ENCODE data around the gene IFT122.

Gene IFT122

DNA sequence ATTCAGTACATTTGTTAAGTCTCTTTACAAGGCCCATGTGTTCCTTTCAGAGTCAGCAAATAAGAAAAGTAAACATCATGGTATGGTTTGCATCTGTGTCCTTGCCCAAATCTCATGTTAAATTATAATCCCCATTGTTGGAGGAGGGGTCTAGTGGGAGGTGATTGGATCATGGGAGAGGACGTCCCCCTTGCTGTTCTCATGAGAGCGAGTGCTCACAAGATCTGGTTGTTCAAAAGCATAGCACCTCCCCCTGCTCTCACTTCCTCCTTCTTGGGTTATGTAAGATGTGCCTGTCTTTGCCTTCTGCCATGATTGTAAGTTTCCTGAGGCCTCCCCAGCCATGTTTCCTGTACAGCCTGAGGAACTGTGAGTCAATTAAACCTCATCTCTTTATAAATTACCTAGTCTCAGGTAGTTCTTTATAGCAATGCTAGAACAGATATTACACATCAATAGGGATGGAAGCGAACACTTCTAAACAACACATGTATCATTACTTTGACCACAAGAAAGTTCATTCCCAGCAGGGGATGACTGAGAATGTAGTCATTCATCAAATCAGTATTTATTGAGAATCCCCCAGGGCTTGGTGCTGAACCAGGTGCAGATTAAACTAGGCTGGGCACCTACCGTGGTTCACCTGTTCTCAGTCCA lies 15.7 kb upstream of the IFT122 start:
- no peak for DNase-seq (ENCODE audit: low read depth, low spot score)
- in situ Hi-C loops (cut with HindIII; ENCODE audit: low sequenced_read_pairs) = no loop called here
- TF ChIP-seq, protein P1, sequence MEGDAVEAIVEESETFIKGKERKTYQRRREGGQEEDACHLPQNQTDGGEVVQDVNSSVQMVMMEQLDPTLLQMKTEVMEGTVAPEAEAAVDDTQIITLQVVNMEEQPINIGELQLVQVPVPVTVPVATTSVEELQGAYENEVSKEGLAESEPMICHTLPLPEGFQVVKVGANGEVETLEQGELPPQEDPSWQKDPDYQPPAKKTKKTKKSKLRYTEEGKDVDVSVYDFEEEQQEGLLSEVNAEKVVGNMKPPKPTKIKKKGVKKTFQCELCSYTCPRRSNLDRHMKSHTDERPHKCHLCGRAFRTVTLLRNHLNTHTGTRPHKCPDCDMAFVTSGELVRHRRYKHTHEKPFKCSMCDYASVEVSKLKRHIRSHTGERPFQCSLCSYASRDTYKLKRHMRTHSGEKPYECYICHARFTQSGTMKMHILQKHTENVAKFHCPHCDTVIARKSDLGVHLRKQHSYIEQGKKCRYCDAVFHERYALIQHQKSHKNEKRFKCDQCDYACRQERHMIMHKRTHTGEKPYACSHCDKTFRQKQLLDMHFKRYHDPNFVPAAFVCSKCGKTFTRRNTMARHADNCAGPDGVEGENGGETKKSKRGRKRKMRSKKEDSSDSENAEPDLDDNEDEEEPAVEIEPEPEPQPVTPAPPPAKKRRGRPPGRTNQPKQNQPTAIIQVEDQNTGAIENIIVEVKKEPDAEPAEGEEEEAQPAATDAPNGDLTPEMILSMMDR (IDR thresholded peaks at IDR 0.05; ENCODE audit: low read depth, low read length) = no peak
- no peak overlapping the region for H3K4me3 ChIP-seq (ENCODE audit: low read depth, low read length)

DNA sequence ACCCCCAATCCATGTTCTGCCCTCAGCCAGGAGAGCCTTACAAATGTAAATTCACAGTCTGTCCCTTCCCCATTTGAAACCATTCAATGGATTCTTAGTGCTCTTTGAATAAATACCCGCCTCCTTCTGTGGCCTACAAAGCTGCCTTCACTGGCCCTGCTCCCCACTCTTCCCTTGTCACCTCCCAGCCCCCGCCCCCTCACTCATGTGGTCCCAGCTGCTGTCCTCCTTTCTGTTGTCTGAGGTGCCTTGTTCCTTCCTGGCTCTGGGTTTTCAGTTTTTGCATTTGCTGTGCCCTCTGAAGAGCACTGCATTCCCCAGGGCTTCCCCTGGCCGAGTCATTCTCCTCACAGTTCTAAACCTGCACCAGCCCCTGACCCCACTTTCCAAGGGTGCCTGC lies 14.8 kb upstream of the IFT122 start:
- in situ Hi-C loops (cut with HindIII; ENCODE audit: low sequenced_read_pairs) = no loop called here
- H3K4me3 ChIP-seq (ENCODE audit: low read depth, low read length) = no peak overlapping the region
- TF ChIP-seq, protein P1 (IDR thresholded peaks at IDR 0.05; ENCODE audit: low read depth, low read length) = no peak
- DNase-seq (ENCODE audit: low read depth, low spot score) = no peak

DNA sequence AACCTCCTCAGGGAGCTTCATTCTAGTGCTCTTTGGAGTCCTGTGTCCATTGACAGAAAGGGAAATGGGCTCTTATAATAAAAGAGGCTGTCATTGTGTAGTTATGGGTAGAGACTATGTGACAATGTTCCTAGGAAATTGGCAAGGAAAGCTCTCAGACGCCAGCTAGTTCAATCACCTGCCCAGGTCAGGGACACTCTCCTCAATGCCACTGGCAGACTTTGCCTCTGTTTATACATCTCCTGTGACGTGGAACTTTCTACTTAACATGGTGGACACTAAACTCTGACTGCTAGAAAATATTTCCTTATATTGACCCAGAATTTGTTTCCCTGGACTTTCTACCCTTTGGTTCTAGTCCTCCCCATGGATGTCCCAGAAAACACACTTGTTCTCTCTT lies 14.4 kb upstream of the IFT122 start:
- in situ Hi-C loops (cut with HindIII; ENCODE audit: low sequenced_read_pairs) = no loop called here
- DNase-seq (ENCODE audit: low read depth, low spot score) = no peak
- no peak overlapping the region for H3K4me3 ChIP-seq (ENCODE audit: low read depth, low read length)
- TF ChIP-seq, protein P1 (IDR thresholded peaks at IDR 0.05; ENCODE audit: low read depth, low read length) = no peak

DNA sequence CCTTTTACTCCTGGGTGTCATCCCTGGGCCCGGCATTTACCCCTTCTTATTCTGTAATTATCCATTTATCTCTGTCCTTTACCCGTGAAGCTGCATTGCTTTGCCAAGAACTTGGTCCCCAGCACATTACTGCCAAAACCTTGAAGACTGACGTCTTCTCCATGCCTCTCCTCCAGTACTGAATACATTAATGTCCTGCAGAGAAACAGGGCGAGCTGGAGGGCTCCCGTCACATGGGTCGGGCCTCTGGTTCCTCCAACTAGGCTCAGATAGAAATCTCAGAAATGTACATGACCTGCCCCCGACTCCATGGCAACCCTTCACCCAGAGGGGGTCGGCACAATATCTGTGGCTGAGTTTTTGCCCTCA lies 12.0 kb upstream of the IFT122 start:
- peak overlapping the region; percentile 58 for H3K4me3 ChIP-seq (ENCODE audit: low read depth, low read length)
- DNase-seq (ENCODE audit: low read depth, low spot score) = no peak
- TF ChIP-seq, protein P1 (IDR thresholded peaks at IDR 0.05; ENCODE audit: low read depth, low read length) = no peak
- in situ Hi-C loops (cut with HindIII; ENCODE audit: low sequenced_read_pairs) = no loop called here

DNA sequence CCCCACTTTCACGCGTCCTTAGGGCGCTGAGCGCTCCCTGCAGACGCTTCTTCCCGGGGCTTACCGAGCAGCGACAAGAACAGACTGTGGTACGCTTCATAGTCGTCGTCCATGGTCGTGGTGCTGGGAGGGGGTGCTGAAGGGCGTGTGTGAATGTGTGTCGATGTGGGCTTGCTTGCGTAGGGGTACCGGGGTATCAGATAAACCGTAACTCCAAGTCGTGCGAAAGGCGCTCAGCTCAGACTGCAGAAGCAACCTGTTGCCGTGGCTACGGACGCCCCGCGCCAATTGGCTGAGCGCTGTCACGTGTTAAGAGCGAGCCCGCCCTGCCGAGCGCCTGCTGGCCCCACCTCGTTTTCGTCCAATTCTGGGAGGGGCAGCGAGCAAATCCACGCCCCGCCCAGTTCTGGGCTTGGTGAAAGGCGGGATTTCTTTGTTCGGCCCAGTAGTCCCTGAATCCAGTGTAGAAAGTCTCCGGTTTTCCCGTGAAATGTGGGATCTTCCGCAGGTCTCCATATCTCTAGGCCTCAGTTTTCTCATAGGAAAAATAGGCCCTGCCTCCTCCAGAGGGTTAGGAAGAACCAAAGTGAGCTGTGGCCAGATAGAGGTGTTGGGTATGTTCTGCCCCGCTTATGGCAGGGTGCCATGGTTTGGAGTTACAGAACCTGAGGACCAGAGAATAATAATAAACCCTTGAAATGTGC lies 11.5 kb upstream of the IFT122 start, which contains the start of gene EFCAB12:
Gene EFCAB12, minus strand, starts transcription at position 261 of the 704 bp plus-strand sequence. Its CDS starts 148 bp downstream, at position 113.
- TF ChIP-seq, protein P1 (IDR thresholded peaks at IDR 0.05; ENCODE audit: low read depth, low read length) = peak; percentile 4
- peak; percentile 93 for DNase-seq (ENCODE audit: low read depth, low spot score)
- H3K4me3 ChIP-seq (ENCODE audit: low read depth, low read length) = peak within 1 kb of the TSS; percentile 58
- in situ Hi-C loops (cut with HindIII; ENCODE audit: low sequenced_read_pairs) = no loop called here

DNA sequence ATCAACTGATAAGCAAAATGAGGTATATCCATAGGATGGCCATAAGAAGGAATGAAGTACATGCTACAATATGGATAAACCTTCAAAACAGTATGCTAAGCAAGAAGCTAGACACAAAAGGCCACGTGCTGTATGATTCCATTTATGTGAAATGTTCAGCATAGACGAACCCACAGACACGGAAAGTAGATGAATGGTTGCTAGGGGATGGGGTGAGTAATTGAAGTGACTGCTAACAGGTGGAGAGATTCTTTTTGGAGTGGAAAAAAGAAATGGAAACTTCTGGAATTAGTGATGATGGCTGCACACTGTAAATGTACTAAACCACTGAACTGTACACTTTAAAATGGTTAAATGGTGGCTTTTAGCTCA lies 11.0 kb upstream of the IFT122 start:
- TF ChIP-seq, protein P1 (IDR thresholded peaks at IDR 0.05; ENCODE audit: low read depth, low read length) = no peak
- in situ Hi-C loops (cut with HindIII; ENCODE audit: low sequenced_read_pairs) = no loop called here
- DNase-seq (ENCODE audit: low read depth, low spot score) = no peak
- no peak overlapping the region for H3K4me3 ChIP-seq (ENCODE audit: low read depth, low read length)
